GM04504 (cell line): ENCODE measurements around the gene DLGAP4.

Experiments
- DNase-seq: peaks from one replicate; pipeline ENCODE4 v3.0.0-alpha.2; 2012; ENCODE audit warnings: low read depth

The DLGAP4 gene

GRCh38 chr20:36331209-36331608 lies 25.1 kb downstream of the DLGAP4 start:
- no peak for DNase-seq

DNA sequence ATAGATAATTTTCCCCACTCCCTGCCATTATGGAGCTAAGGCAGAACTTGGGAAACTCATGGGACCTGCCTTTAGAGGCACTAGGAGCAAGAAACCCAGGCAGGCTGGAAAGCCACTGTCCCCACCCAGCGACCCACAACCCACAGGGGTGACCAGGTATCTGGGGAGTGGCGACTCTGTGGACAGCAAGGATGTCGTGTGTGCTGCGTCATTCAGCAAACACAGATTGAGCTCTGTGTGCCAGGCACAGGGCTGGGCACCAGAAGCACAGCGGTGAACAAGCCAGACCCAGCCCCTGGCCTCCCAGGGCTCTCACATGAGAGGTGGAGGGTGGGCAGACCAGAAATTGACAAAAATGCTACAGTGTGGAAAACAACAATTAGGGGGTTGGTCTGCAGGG lies 27.7 kb downstream of the DLGAP4 start:
- DNase-seq: no peak

DNA sequence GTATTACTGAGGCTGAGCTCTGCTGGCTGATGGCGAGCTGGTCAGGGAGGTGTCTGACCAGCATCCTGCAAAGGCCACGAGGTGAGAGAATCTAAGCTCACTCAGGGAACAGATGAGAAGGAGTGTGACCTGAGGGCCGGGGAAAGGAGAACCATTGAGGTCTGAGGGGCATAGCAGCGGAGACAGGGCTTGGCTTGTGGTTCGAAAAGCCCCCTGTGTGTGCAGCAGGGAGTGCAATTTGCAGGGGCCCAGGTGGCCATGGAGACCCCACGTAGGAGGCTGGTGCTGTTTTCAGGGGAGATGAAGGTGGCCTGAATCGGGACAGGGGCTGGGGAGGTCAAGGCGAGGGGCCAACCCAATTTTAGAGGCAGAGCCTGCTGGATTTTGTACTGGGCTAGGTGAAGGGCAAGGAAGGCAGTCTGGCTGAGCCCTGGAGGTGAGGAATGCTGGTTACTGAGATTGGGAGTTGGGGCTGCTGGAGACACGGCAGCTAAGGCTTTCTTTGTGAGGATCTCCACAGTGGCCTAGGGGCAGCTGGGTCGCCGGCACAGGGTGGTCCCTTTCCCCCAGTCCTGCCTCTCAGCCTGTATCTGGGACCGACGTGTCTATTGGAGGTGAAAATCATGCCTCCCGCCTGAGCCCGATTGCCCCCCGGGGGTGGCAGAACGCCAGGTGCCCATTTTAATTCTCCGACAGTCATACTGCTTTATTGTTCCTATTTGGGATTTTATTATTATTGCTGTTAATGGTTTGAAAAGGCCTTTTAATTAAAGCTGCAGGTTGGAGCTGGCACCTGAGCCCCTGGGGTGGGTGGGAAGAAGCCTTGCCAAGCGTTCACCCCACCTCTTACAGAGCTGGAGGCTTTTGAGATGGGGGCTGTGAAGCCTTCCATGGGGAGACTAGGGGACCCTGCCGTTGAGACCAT lies 28.4 kb downstream of the DLGAP4 start:
- DNase-seq: no peak

- no peak for DNase-seq
These were observed 29.2 kb downstream of the DLGAP4 start for GRCh38 chr20:36335206-36335870.

DNA sequence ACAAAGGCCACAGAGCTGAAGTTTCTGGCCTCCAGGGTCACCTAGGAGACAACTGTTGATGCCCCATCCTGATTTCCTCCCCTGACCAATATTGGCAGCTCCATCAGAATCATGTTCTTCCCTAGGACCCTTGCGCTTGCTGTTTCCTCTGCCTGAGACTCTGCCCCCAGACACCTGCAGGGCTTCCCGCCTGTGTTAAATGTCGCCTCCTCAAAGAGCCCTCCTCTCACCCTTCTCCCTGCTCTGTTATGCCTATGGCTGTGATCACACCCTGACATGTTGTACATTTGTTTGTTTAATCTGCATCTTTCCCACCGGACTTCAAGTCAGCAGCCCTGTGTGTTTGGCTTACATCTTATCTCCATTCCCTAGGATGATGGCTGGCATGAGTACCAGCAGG lies 30.1 kb downstream of the DLGAP4 start:
- no peak for DNase-seq

DNA sequence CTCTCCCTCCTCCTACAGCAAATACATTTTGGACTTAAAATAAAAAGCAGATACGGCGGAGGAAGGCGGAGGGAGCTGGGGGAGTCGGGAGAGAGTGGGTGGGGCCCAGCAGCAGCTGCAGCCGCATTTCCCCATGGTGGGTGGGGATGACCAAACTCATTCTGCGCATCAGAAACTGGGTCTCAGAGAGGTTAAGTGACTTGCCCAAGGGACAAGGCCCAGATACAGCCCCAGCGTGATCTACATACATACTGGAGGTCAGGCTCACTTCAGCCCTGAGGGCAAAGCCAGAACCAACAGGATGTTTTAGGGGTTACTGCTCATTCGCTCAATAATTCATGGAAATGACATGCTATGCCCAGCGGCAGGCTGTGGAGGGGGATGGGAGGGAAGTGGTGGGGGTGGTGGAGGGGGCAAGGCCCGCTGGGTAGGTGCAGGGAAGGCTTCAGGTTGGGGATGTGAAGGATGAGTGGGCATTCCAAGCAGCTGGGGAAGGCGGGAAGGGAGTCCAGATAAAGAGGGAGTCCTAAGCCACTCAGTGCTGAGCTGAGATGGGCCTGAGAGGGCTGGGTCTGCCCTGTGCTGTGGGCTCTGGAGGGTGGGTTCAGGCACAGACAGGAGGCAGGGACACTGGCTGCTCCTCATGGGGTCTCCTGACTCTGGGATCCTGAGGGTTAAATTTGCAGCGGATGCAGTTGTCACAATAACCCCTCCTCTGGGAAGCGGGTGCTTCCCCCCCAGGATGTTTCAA lies 31.0 kb downstream of the DLGAP4 start:
- no peak for DNase-seq

DNA sequence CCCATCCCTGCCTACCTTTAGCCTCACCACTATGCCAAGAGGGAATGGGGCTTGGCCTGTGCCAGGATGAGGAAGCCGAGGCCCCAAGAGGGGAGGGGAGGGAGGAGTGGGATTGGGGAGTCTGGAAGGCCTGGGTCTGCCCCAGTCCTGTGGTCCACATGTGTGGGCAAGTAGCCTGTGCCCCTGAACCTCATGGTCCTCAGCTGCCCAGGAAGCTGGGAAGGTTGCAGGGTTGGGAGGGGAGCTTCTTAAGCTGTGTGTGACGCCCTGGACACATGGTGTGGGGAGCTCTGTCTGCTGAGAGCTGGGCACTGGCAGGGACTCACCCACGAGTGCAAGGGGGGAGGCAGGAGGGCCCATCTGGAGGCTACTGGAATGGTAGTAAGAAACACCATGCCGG lies 31.7 kb downstream of the DLGAP4 start:
- DNase-seq: no peak

- no peak for DNase-seq
These were observed 33.8 kb downstream of the DLGAP4 start for GRCh38 chr20:36339646-36340592.

GRCh38 chr20:36340593-36340990 lies 34.5 kb downstream of the DLGAP4 start:
- no peak for DNase-seq

- DNase-seq: no peak
These were observed 35.3 kb downstream of the DLGAP4 start for GRCh38 chr20:36341331-36342020.

DNA sequence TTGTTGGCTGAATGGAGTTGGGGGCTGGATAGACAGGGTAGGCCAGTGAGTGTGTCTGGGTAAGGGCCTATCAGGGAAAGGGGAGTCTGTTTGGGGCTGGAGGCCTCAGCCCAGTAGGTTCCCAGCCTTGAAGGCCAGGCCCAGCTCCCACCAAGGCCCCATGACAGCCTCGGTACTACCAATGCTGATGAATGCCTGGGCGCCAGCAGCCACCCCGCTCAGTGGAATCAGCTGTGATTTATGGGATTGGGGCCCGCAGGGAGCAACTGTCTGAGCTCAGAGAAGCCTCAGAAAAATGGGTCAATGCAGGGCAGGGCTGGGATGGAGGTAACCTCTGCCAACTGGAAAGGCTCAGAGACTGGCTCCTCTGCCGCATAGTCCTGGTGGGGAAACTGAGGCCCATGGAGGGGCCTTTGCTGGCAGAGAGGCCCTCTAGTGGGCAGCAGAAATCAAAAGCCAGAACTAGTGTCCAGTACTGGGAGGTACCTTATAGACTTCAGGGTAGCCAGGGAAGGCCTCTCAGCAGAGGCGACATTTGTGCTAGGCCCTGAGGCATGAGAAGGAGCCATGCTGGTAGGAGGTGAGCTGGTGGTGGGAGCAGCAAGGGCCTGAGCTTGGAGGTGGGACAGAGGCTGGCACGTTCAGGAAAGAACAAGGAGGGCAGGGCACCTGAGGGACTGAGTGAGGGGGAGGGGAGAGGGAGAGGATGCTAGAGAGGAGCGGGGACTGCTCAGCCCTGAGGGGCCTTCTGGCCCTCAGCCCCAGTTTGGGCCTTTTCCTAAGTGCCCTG lies 36.4 kb downstream of the DLGAP4 start:
- no peak for DNase-seq

DNA sequence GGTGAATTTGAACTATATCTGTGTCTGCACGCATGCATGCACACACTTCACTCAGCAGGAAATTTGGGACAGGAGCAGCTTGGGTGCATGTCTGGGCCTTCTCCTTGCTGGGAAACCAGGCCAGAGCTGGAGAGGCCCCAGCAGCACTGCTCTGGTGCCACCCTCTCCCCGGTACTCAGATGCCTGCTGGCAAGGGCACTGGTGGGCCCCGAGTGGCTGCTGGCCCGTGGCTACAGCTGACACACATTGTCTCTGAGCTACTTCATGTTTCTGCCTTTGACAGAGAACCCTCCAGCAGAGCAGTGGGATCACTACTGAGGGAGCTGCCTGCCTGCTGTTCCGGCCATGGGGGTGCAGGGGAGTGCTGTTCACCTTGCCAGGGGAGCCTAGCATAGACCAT lies 37.5 kb downstream of the DLGAP4 start:
- no peak for DNase-seq

- peak; percentile 19 for DNase-seq
These were observed 38.5 kb downstream of the DLGAP4 start for GRCh38 chr20:36344517-36345132.

GRCh38 chr20:36346256-36346655 lies 40.1 kb downstream of the DLGAP4 start:
- no peak for DNase-seq

DNA sequence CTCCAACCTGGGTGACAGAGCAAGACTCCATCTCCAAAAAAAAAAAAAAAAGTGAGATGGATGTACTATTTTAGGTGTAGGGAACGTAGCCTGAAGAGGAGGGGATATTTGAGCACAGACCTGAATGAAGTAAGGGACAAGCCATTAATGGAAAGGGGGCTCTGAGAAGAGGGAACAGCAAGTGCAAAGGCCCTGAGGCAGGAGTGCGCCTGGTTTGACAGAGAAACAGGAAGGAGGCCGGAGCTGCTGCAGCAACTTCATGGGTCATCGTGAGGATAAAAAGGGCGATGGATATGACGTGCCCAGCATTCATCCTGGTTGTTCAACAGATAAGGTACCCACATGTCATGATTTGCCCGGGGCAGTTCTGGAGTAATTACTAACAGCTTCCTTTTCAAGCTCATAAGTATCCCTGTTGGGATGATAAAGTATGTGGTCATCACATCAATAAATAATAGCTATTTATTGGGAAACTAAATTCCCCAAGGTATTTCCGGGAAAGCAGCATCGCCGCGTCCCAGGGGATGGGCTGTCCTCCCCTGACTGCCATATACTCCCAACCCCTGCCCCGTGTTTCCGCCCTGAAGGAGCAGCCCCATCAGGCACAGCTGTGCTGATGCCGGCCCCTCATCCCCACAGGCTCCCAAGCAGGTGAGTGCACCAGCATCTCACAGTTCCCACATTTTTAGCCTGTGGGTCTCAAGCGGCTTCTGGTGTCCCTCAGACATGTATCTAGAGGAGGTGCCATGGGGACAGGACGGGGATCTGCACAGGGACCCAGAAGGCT lies 43.4 kb downstream of the DLGAP4 start:
- no peak for DNase-seq

- DNase-seq: no peak
These were observed 44.3 kb downstream of the DLGAP4 start for GRCh38 chr20:36350439-36350838.

- no peak for DNase-seq
These were observed 45.8 kb downstream of the DLGAP4 start for GRCh38 chr20:36351937-36352336.

DNA sequence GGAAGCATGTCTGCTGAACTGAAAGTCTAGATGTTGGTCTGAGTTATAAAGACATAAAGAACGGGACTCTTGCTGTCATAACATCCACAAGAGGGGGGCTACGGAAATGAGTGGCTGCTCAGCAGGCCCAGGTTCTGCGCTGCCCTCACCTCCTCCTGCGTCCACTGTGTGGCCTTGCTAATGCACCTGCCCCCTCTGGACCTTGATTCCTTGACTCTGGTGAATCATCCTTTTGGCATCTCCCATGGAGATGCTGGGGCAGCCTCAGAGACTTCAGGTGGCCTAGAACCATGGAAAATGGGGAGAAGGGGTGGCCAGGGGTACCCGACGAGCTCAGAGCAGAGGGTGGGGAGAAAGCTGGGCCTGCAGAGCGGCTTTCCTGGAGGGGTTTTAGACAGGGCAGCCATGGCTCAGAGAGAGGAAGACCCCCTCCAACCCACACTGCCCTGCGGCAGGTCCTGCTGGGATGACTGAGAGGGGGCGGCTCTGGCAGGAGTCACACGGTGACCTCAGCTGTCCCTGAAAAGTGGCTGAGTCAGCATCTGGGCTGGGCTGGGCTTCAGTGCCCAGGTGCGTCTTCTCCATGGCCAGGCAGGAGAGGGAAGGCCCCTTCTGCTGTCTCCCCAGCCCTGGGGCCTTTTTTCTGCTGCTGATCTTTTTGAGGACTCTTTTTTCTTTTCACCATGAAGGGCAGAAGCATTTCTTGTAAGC lies 46.9 kb downstream of the DLGAP4 start:
- no peak for DNase-seq
